Epidermal melanocyte (primary cell): Measurements from ENCODE around the gene IMMP1L.

Experiments
- DNase-seq: peaks from one replicate; pipeline ENCODE4 v3.0.0; 2011; ENCODE audit warnings: low spot score; ENCODE audit not compliant: insufficient read length

The IMMP1L gene

GRCh38 chr11:31397239-31397834 is 112.1 kb downstream of the IMMP1L start:
- DNase-seq = no peak

DNA sequence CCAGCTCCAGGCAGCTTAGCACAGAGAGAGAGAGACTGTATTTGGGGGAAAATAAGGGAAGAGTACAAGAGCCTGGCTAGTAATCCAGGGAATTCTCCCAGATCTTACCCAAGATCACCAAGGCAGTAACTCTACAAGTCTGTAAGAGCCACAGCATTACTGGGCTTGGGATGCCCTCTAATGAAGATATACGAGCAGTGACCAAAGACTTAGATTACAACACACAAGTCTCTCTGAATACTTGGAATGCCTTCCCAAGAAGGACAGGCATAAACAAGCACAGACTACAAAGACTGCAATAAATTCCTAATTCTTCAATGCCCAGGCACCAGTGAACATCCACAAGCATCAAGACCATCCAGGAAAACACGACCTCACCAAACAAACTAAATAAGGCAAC is 122.0 kb downstream of the IMMP1L start:
- DNase-seq = no peak

DNA sequence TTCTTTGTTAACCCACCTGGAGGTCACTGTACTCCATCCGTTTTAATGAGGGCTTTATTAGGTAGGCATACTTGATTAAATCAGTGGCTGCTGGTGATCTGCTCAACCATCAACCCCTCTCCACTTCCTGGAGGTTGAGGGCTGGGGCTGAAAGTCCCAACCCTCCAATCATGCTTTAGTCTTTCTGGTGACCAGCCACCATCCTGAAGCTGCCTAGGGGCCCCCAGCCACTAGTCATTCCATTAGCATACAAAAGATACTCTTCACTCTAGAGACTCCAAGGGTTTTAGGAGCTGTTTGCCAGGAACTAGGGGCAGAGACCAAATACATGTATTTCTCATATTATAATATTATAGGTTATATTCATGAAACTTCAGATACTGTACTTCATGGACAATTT is 126.3 kb downstream of the IMMP1L start:
- no peak for DNase-seq
